Measurements from ENCODE around the gene UPK1B.
"Not testable (repeated sequence)": the region's sequence is repeated elsewhere in the genome, so short reads cannot be mapped to it uniquely, and the experiment has no call there.

UPK1B gene

GRCh38 chr3:119173325-119173724, at the start of gene UPK1B:
Gene UPK1B, plus strand, starts transcription at chr3:119173598. Its CDS starts 13,144 bp downstream, at chr3:119186742.
- peak; percentile 85 for DNase-seq

- no peak for DNase-seq
Measured at GRCh38 chr3:119125342-119125741, 48.1 kb upstream of the UPK1B start.

- no peak for DNase-seq
Measured at GRCh38 chr3:119125742-119126504, 47.5 kb upstream of the UPK1B start.

GRCh38 chr3:119130291-119130690, 43.1 kb upstream of the UPK1B start:
- not testable (repeated sequence) for DNase-seq

GRCh38 chr3:119132291-119132690, 41.1 kb upstream of the UPK1B start:
- DNase-seq: not testable (repeated sequence)

- not testable (repeated sequence) for DNase-seq
Measured at GRCh38 chr3:119139360-119139759, 34.0 kb upstream of the UPK1B start.

- DNase-seq: no peak
Measured at GRCh38 chr3:119140466-119140865, 32.9 kb upstream of the UPK1B start.

GRCh38 chr3:119145128-119145499, 28.3 kb upstream of the UPK1B start:
- DNase-seq: no peak

GRCh38 chr3:119145500-119146167, 27.8 kb upstream of the UPK1B start, which contains the start of gene TEX55:
Gene TEX55, plus strand, starts transcription at chr3:119146165. Its CDS starts 25 bp downstream, at chr3:119146190.
- DNase-seq: peak; percentile 73

GRCh38 chr3:119146578-119147375, 26.6 kb upstream of the UPK1B start:
- DNase-seq: no peak

- DNase-seq: no peak
Measured at GRCh38 chr3:119147494-119147893, 25.9 kb upstream of the UPK1B start.

- DNase-seq: no peak
Measured at GRCh38 chr3:119148493-119149180, 24.8 kb upstream of the UPK1B start.

GRCh38 chr3:119149484-119149883, 23.9 kb upstream of the UPK1B start:
- DNase-seq: no peak

GRCh38 chr3:119156868-119157267, 16.5 kb upstream of the UPK1B start:
- no peak for DNase-seq

GRCh38 chr3:119157971-119158370, 15.4 kb upstream of the UPK1B start:
- DNase-seq: no peak

GRCh38 chr3:119160361-119160760, 13.0 kb upstream of the UPK1B start:
- DNase-seq: no peak

- DNase-seq: no peak
Measured at GRCh38 chr3:119160815-119161214, 12.6 kb upstream of the UPK1B start.

- no peak for DNase-seq
Measured at GRCh38 chr3:119161240-119161639, 12.2 kb upstream of the UPK1B start.

GRCh38 chr3:119164745-119165144, 8.7 kb upstream of the UPK1B start:
- not testable (repeated sequence) for DNase-seq

- no peak for DNase-seq
Measured at GRCh38 chr3:119170821-119171220, 2.6 kb upstream of the UPK1B start.

- no peak for DNase-seq
Measured at GRCh38 chr3:119175872-119176756, 2.7 kb downstream of the UPK1B start.

- DNase-seq: no peak
Measured at GRCh38 chr3:119176778-119177177, 3.4 kb downstream of the UPK1B start.
